WTC11 (cell line): ENCODE results near the gene NANOGP8. TPM values are rescaled to one million over a fixed set of nuclear protein-coding genes. Genes with fewer than 3 reads are reported as not detected.

Source experiments
- ATAC-seq: fragments of 200-7000 bp; cut with Tn5 transposase; 2 replicates; pipeline ENCODE4 v1.10.0; 2021; ENCODE audit warnings: mild to moderate bottlenecking, moderate library complexity
- CTCF ChIA-PET: fragments of 300-600 bp; sonication (Branson Sonifier 250); formaldehyde crosslinking; loops from one replicate; lab custom pipeline; 2021; ENCODE audit warnings: antibody characterized with exemption; lab: Charles Lee
- POLR2A ChIA-PET: fragments of 350-600 bp; sonication (Branson Sonifier 250); formaldehyde crosslinking; loops from one replicate; lab custom pipeline; 2021; ENCODE audit warnings: antibody characterized with exemption; lab: Charles Lee
- DNase-seq: peaks from one replicate; pipeline ENCODE4 v3.0.0; 2021; ENCODE audit warnings: low spot score
- H3K27ac Mint-ChIP-seq: 2 replicates; pipeline ENCODE4 v1.8.0; 2021; ENCODE audit warnings: mixed read lengths
- H3K27me3 Mint-ChIP-seq: 2 replicates; pipeline ENCODE4 v1.8.0; 2021; ENCODE audit warnings: low read depth, mild to moderate bottlenecking, moderate library complexity, mixed read lengths
- H3K36me3 Mint-ChIP-seq: 2 replicates; pipeline ENCODE4 v1.8.0; 2021; ENCODE audit warnings: mixed read lengths
- H3K4me1 Mint-ChIP-seq: 2 replicates; pipeline ENCODE4 v1.8.0; 2022; ENCODE audit warnings: mixed read lengths
- H3K4me3 Mint-ChIP-seq: 2 replicates; pipeline ENCODE4 v1.8.0; 2021; ENCODE audit warnings: mild to moderate bottlenecking, moderate library complexity, mixed read lengths
- H3K9me3 Mint-ChIP-seq: 2 replicates; pipeline ENCODE4 v1.8.0; 2021; ENCODE audit warnings: mixed read lengths
- ATF3 ChIP-seq: sonication (generic); formaldehyde crosslinking; conservative IDR thresholded peaks from 2 replicates; pipeline ENCODE4 v1.8.1; 2022; ENCODE audit warnings: mild to moderate bottlenecking, missing genetic modification reagents
- HMGA2 ChIP-seq: fragments of 250-450 bp; sonication (Bioruptor Pico); IDR thresholded peaks from 2 replicates; pipeline ENCODE4 v1.4.0; 2021; ENCODE audit warnings: mild to moderate bottlenecking, moderate library complexity
- HMGXB4 ChIP-seq: sonication (generic); formaldehyde crosslinking; IDR thresholded peaks from 2 replicates; pipeline ENCODE4 v1.8.1; 2023; ENCODE audit warnings: mild to moderate bottlenecking, moderate library complexity, missing genetic modification reagents
- IRF2 ChIP-seq: sonication (generic); formaldehyde crosslinking; IDR thresholded peaks from 2 replicates; pipeline ENCODE4 v1.8.0; 2022; ENCODE audit warnings: low read depth, missing genetic modification reagents, borderline replicate concordance
- MYBL2 ChIP-seq: sonication (generic); formaldehyde crosslinking; IDR thresholded peaks from 2 replicates; pipeline ENCODE4 v1.8.1; 2023; ENCODE audit warnings: mild to moderate bottlenecking, moderate library complexity, missing genetic modification reagents
- RELA ChIP-seq: sonication (generic); formaldehyde crosslinking; IDR thresholded peaks from 2 replicates; pipeline ENCODE4 v1.8.1; 2022; ENCODE audit warnings: missing genetic modification reagents, mild to moderate bottlenecking, borderline replicate concordance
- SMAD3 ChIP-seq: sonication (generic); formaldehyde crosslinking; IDR thresholded peaks from 2 replicates; pipeline ENCODE4 v1.8.0; 2022; ENCODE audit warnings: missing genetic modification reagents, mild to moderate bottlenecking, borderline replicate concordance
- SMAD4 ChIP-seq: sonication (generic); formaldehyde crosslinking; IDR thresholded peaks from 2 replicates; pipeline ENCODE4 v1.8.0; 2022; ENCODE audit warnings: mild to moderate bottlenecking, missing genetic modification reagents
- STAT6 ChIP-seq: sonication (generic); formaldehyde crosslinking; conservative IDR thresholded peaks from 2 replicates; pipeline ENCODE4 v1.8.1; 2023; ENCODE audit warnings: mild to moderate bottlenecking, low read depth, missing genetic modification reagents, moderate library complexity
- USF2 ChIP-seq: sonication (generic); formaldehyde crosslinking; IDR thresholded peaks from 2 replicates; pipeline ENCODE4 v1.8.1; 2023; ENCODE audit warnings: mild to moderate bottlenecking, missing genetic modification reagents, moderate library complexity
- ZNF396 ChIP-seq: fragments of 250-450 bp; sonication (Bioruptor Pico); IDR thresholded peaks from 2 replicates; pipeline ENCODE4 v1.8.0; 2021; ENCODE audit warnings: mild to moderate bottlenecking, moderate library complexity, borderline replicate concordance
- ZNF671 ChIP-seq: fragments of 250-450 bp; sonication (Bioruptor Pico); IDR thresholded peaks from 2 replicates; pipeline ENCODE4 v1.8.0; 2021; ENCODE audit warnings: mild to moderate bottlenecking
- total RNA-seq: library from RNA; stranded (reverse); gene quantifications from 3 replicates; pipeline ENCODE4 v1.2.3, GENCODE V29; 2021
- TF ChIP-seq, protein P1 (sequence below): fragments of 250-450 bp; sonication (Bioruptor Pico); IDR thresholded peaks from 2 replicates; pipeline ENCODE4 v1.9.0; 2021; ENCODE audit warnings: mild to moderate bottlenecking
- TF ChIP-seq, protein P2 (sequence below): fragments of 250-450 bp; sonication (Bioruptor Pico); IDR thresholded peaks from 2 replicates; pipeline ENCODE4 v1.9.0; 2021; ENCODE audit warnings: mild to moderate bottlenecking, borderline replicate concordance
- TF ChIP-seq, protein P3 (sequence below): sonication (generic); formaldehyde crosslinking; IDR thresholded peaks from 2 replicates; pipeline ENCODE4 v1.8.0; 2022; ENCODE audit warnings: mild to moderate bottlenecking, missing genetic modification reagents
- TF ChIP-seq, protein P4 (sequence below): sonication (generic); formaldehyde crosslinking; IDR thresholded peaks from 2 replicates; pipeline ENCODE4 v1.8.1; 2023; ENCODE audit warnings: mild to moderate bottlenecking, missing genetic modification reagents
- TF ChIP-seq, protein P5 (sequence below): fragments of 250-450 bp; sonication (Bioruptor Pico); IDR thresholded peaks from 2 replicates; pipeline ENCODE4 v1.8.0; 2021; ENCODE audit warnings: mild to moderate bottlenecking

Gene NANOGP8
- total RNA-seq, 1 experiment from 2014 or later, result 2.1 TPM

DNA sequence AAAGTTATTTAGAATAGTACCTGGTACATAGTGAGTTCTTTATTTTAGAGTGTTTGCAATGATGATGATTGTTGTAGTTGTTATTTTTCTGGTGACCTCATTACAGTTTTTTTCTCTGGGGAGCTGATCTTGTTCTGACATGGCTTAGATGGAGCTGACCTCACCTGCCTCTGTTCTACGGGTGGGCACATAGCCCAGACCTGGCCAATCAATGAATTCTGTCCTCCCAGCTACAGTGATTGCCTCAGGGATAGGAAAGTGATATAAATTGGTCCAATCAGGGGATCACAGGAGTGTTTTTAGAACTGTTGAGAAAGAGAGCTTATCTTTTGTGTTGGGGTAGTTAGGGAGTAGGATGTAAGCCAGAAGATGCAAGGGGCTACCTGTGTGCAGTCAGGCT is 3.2 kb upstream of the NANOGP8 start:
- Mint-ChIP-seq H3K27ac (no peak overlapping the region), H3K27me3 (peaks cover 4% of the 10 kb centered on the region; the same call in 1 of the 2 replicates), H3K4me1 (peaks cover 19% of the 10 kb centered on the region), H3K9me3 (peaks cover 17% of the 10 kb centered on the region), H3K36me3 (peaks cover 21% of the 10 kb centered on the region), H3K4me3 (no peak overlapping the region)
- DNase-seq, result no peak
- ATAC-seq, result no peak
- CTCF ChIA-PET, result interaction anchor here (0.8 to 1.6 kb wide), 3 partner anchors 10 to 356 kb away, joined by 3 to 8 read pairs (median 3); no protein-coding TSS in a partner anchor
- TF ChIP-seq, protein P1, sequence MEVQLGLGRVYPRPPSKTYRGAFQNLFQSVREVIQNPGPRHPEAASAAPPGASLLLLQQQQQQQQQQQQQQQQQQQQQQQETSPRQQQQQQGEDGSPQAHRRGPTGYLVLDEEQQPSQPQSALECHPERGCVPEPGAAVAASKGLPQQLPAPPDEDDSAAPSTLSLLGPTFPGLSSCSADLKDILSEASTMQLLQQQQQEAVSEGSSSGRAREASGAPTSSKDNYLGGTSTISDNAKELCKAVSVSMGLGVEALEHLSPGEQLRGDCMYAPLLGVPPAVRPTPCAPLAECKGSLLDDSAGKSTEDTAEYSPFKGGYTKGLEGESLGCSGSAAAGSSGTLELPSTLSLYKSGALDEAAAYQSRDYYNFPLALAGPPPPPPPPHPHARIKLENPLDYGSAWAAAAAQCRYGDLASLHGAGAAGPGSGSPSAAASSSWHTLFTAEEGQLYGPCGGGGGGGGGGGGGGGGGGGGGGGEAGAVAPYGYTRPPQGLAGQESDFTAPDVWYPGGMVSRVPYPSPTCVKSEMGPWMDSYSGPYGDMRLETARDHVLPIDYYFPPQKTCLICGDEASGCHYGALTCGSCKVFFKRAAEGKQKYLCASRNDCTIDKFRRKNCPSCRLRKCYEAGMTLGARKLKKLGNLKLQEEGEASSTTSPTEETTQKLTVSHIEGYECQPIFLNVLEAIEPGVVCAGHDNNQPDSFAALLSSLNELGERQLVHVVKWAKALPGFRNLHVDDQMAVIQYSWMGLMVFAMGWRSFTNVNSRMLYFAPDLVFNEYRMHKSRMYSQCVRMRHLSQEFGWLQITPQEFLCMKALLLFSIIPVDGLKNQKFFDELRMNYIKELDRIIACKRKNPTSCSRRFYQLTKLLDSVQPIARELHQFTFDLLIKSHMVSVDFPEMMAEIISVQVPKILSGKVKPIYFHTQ (CRISPR knock-in tag), result no peak
- no peak for TF ChIP-seq IRF2 (CRISPR knock-in tag)
- POLR2A ChIA-PET, result no interaction called here

DNA sequence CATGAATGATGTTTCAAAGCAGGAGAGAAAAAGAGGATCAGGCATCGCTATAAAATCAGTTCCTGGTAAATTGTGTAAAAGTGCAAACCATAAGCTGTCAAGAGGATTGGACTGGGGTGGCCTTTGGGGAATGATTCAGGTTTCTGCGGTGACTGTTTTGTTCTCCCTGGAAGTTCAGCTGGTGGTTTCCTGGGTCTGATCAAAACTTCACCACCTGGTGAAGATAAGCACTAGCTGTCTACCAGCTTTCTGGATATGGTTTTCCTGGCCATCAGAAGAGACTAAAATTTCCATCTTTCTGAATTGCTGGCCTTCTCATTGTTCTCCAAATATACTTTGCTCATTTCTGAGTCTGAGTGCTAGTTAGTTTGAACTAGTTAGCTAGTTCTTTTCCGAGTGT is 2.7 kb upstream of the NANOGP8 start:
- ChIA-PET CTCF (interaction anchor here (0.8 to 1.6 kb wide), 3 partner anchors 9 to 357 kb away, joined by 3 to 8 read pairs (median 3); no protein-coding TSS in a partner anchor), POLR2A (no interaction called here)
- no peak overlapping the region for H3K27ac Mint-ChIP-seq
- no peak for ATAC-seq
- no peak overlapping the region for H3K4me3 Mint-ChIP-seq
- H3K27me3 Mint-ChIP-seq, result peaks cover 4% of the 10 kb centered on the region; the same call in 1 of the 2 replicates
- DNase-seq, result no peak
- H3K4me1 Mint-ChIP-seq, result peaks cover 19% of the 10 kb centered on the region
- H3K36me3 Mint-ChIP-seq, result peaks cover 24% of the 10 kb centered on the region
- H3K9me3 Mint-ChIP-seq, result peaks cover 20% of the 10 kb centered on the region
- TF ChIP-seq HMGXB4 (no peak), STAT6 (CRISPR knock-in tag) (no peak), MYBL2 (no peak), USF2 (no peak), HMGA2 (CRISPR knock-in tag) (no peak), RELA (CRISPR knock-in tag) (no peak), ZNF396 (CRISPR knock-in tag) (no peak), SMAD3 (no peak), ZNF671 (CRISPR knock-in tag) (no peak), ATF3 (CRISPR knock-in tag) (no peak), SMAD4 (CRISPR knock-in tag) (no peak), IRF2 (CRISPR knock-in tag) (no peak)
- TF ChIP-seq, protein P2, sequence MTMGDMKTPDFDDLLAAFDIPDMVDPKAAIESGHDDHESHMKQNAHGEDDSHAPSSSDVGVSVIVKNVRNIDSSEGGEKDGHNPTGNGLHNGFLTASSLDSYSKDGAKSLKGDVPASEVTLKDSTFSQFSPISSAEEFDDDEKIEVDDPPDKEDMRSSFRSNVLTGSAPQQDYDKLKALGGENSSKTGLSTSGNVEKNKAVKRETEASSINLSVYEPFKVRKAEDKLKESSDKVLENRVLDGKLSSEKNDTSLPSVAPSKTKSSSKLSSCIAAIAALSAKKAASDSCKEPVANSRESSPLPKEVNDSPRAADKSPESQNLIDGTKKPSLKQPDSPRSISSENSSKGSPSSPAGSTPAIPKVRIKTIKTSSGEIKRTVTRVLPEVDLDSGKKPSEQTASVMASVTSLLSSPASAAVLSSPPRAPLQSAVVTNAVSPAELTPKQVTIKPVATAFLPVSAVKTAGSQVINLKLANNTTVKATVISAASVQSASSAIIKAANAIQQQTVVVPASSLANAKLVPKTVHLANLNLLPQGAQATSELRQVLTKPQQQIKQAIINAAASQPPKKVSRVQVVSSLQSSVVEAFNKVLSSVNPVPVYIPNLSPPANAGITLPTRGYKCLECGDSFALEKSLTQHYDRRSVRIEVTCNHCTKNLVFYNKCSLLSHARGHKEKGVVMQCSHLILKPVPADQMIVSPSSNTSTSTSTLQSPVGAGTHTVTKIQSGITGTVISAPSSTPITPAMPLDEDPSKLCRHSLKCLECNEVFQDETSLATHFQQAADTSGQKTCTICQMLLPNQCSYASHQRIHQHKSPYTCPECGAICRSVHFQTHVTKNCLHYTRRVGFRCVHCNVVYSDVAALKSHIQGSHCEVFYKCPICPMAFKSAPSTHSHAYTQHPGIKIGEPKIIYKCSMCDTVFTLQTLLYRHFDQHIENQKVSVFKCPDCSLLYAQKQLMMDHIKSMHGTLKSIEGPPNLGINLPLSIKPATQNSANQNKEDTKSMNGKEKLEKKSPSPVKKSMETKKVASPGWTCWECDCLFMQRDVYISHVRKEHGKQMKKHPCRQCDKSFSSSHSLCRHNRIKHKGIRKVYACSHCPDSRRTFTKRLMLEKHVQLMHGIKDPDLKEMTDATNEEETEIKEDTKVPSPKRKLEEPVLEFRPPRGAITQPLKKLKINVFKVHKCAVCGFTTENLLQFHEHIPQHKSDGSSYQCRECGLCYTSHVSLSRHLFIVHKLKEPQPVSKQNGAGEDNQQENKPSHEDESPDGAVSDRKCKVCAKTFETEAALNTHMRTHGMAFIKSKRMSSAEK, result no peak
- TF ChIP-seq, protein P3, sequence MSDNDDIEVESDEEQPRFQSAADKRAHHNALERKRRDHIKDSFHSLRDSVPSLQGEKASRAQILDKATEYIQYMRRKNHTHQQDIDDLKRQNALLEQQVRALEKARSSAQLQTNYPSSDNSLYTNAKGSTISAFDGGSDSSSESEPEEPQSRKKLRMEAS (CRISPR knock-in tag), result no peak
- TF ChIP-seq, protein P4, sequence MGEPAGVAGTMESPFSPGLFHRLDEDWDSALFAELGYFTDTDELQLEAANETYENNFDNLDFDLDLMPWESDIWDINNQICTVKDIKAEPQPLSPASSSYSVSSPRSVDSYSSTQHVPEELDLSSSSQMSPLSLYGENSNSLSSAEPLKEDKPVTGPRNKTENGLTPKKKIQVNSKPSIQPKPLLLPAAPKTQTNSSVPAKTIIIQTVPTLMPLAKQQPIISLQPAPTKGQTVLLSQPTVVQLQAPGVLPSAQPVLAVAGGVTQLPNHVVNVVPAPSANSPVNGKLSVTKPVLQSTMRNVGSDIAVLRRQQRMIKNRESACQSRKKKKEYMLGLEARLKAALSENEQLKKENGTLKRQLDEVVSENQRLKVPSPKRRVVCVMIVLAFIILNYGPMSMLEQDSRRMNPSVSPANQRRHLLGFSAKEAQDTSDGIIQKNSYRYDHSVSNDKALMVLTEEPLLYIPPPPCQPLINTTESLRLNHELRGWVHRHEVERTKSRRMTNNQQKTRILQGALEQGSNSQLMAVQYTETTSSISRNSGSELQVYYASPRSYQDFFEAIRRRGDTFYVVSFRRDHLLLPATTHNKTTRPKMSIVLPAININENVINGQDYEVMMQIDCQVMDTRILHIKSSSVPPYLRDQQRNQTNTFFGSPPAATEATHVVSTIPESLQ (CRISPR knock-in tag), result no peak
- TF ChIP-seq, protein P5, sequence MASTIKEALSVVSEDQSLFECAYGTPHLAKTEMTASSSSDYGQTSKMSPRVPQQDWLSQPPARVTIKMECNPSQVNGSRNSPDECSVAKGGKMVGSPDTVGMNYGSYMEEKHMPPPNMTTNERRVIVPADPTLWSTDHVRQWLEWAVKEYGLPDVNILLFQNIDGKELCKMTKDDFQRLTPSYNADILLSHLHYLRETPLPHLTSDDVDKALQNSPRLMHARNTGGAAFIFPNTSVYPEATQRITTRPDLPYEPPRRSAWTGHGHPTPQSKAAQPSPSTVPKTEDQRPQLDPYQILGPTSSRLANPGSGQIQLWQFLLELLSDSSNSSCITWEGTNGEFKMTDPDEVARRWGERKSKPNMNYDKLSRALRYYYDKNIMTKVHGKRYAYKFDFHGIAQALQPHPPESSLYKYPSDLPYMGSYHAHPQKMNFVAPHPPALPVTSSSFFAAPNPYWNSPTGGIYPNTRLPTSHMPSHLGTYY, result no peak
